Vagina (tissue), 2 donors: ENCODE results near the gene ISG15. TPM values are rescaled to one million over a fixed set of nuclear protein-coding genes. Genes with fewer than 3 reads are reported as not detected.

Experiments used
- DNase-seq, 2 donors: peaks; one replicate each; pipeline ENCODE4 v3.0.0-alpha.2; 2017; ENCODE audit errors: extremely low spot score in 2 of 2
- H3K27ac ChIP-seq: fragments of 200-600 bp; sonication (generic); one replicate; pipeline ENCODE4 v1.5.1; 2019
- H3K27me3 ChIP-seq: fragments of 200-600 bp; sonication (generic); one replicate; pipeline ENCODE4 v1.5.1; 2019
- H3K36me3 ChIP-seq, 2 donors: fragments of 200-600 bp; sonication (generic); one replicate each; pipeline ENCODE4 v1.5.1; 2017 to 2019
- H3K4me1 ChIP-seq: fragments of 200-600 bp; sonication (generic); one replicate; pipeline ENCODE4 v1.5.1; 2019
- H3K4me3 ChIP-seq, 2 donors: fragments of 200-600 bp; sonication (generic); 1 replicate in 1 of 2; 2 replicates in 1 of 2; pipeline ENCODE4 v1.5.1; 2016 to 2019
- H3K9me3 ChIP-seq: fragments of 200-600 bp; sonication (generic); one replicate; pipeline ENCODE4 v1.5.1; 2019
- POLR2A ChIP-seq, 2 donors: fragments of 450-650 bp; IDR thresholded peaks; one replicate each; pipeline ENCODE4 v1.6.1; 2017; ENCODE audit warnings: antibody characterized with exemption in 2 of 2, mild to moderate bottlenecking in 2 of 2, moderate library complexity in 2 of 2
- POLR2AphosphoS5 ChIP-seq, 2 donors: sonication (generic); formaldehyde crosslinking; IDR thresholded peaks; one replicate each; pipeline ENCODE4 v1.9.0; 2017; ENCODE audit warnings: antibody characterized with exemption in 2 of 2, mild to moderate bottlenecking in 2 of 2, low read depth in 1 of 2; ENCODE audit not compliant: insufficient read depth in 1 of 2
- intact Hi-C: fragments of 100-400 bp; cut with DNase I; formaldehyde crosslinking; loops from one replicate; pipeline ENCODE4 v1.15.1; 2023
- total RNA-seq: library from RNA; depleted of rRNA; stranded (reverse); fragments of >200 nt; gene quantifications from one replicate; pipeline ENCODE4 v1.2.3, GENCODE V29; 2016
- TF ChIP-seq, protein P1 (sequence below), 3 experiments: fragments of 450-650 bp in 2 of 3; fragments of 200-600 bp in 1 of 3; sonication (generic) in 1 of 3; IDR thresholded peaks; one replicate each; pipeline ENCODE4 v1.5.1; 2017 to 2019; ENCODE audit warnings: antibody characterized with exemption in 3 of 3, mild to moderate bottlenecking in 2 of 3, moderate library complexity in 2 of 3

Gene ISG15
- total RNA-seq, 1 donor from 2014 or later = 29.0 TPM

GRCh38 chr1:973459-974292 lies 39.6 kb upstream of the ISG15 start:
- H3K4me3 ChIP-seq = no peak overlapping the region
- DNase-seq = no peak
- no peaks in the 10 kb centered on the region for H3K9me3 ChIP-seq
- H3K36me3 ChIP-seq = no peaks in the 10 kb centered on the region
- TF ChIP-seq POLR2AphosphoS5 (IDR thresholded peaks at IDR 0.05; ENCODE audit: insufficient read depth in 1 of 2, low read depth in 1 of 2) (no peak), POLR2A (IDR thresholded peaks at IDR 0.05) (no peak)
- TF ChIP-seq, protein P1, sequence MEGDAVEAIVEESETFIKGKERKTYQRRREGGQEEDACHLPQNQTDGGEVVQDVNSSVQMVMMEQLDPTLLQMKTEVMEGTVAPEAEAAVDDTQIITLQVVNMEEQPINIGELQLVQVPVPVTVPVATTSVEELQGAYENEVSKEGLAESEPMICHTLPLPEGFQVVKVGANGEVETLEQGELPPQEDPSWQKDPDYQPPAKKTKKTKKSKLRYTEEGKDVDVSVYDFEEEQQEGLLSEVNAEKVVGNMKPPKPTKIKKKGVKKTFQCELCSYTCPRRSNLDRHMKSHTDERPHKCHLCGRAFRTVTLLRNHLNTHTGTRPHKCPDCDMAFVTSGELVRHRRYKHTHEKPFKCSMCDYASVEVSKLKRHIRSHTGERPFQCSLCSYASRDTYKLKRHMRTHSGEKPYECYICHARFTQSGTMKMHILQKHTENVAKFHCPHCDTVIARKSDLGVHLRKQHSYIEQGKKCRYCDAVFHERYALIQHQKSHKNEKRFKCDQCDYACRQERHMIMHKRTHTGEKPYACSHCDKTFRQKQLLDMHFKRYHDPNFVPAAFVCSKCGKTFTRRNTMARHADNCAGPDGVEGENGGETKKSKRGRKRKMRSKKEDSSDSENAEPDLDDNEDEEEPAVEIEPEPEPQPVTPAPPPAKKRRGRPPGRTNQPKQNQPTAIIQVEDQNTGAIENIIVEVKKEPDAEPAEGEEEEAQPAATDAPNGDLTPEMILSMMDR (IDR thresholded peaks at IDR 0.05) = no peak
- H3K4me1 ChIP-seq = peaks cover 27% of the 10 kb centered on the region
- intact Hi-C loops = no loop called here
- peaks cover 4% of the 10 kb centered on the region for H3K27me3 ChIP-seq
- H3K27ac ChIP-seq = no peak overlapping the region

DNA sequence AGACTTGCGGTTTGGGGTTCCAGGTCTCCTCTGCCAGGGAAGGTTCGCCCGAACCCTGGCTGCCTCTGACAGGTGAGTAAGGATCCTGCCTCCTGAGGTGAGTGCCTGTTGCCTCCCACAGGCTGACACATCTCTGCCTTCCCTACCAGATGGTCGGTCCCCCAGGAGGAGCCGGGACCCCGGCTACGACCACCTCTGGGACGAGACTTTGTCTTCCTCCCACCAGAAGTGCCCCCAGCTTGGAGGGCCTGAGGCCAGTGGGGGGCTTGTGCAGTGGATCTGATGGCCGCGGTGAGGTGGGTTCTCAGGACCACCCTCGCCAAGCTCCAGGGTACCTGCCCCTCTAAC lies 39.0 kb upstream of the ISG15 start:
- Histone ChIP-seq H3K4me3 (no peak overlapping the region), H3K27me3 (peaks cover 4% of the 10 kb centered on the region), H3K36me3 (no peaks in the 10 kb centered on the region), H3K27ac (no peak overlapping the region), H3K4me1 (peaks cover 27% of the 10 kb centered on the region), H3K9me3 (no peaks in the 10 kb centered on the region)
- DNase-seq = no peak
- intact Hi-C loops = no loop called here
- TF ChIP-seq, protein P1 (IDR thresholded peaks at IDR 0.05) = no peak
- TF ChIP-seq POLR2A (IDR thresholded peaks at IDR 0.05) (no peak), POLR2AphosphoS5 (IDR thresholded peaks at IDR 0.05; ENCODE audit: insufficient read depth in 1 of 2, low read depth in 1 of 2) (no peak)

DNA sequence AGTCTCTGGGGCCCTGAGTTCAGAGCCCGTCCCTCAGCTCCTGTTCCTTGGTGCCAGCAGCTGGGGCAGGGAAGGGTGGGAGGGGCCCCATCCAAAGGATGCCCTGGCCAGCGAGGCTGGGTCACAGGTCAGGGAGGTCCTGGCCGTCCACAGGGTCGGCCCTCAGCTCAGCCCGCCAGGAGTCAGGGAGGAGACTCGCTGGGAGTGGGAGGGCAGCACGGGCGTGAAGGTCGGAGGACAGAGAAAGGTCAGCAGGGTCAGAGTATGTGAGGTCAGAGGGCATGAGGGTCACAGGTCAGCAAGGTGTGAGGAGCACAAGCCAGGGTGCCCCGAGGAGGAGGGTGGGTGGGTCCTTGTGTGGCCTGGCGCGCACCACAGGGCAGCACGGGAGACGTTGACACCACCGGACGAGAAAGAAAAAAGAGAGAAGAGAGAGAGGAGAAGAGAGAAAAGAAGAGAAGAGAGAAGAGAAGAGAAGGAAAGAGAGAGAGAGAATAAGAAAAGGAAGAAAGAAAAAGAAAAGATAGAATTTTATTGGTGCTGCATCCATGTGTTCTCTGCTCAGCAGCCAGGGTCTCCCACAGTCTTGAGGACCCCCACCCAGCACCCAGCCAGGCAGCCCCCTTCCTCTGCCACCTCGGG lies 38.5 kb upstream of the ISG15 start:
- intact Hi-C loops = no loop called here
- Histone ChIP-seq H3K4me1 (peaks cover 27% of the 10 kb centered on the region), H3K9me3 (no peaks in the 10 kb centered on the region), H3K27ac (no peak overlapping the region), H3K27me3 (peaks cover 4% of the 10 kb centered on the region), H3K36me3 (no peaks in the 10 kb centered on the region), H3K4me3 (no peak overlapping the region)
- DNase-seq = no peak
- TF ChIP-seq POLR2A (IDR thresholded peaks at IDR 0.05) (no peak), POLR2AphosphoS5 (IDR thresholded peaks at IDR 0.05; ENCODE audit: insufficient read depth in 1 of 2, low read depth in 1 of 2) (no peak)
- TF ChIP-seq, protein P1 (IDR thresholded peaks at IDR 0.05) = no peak

DNA sequence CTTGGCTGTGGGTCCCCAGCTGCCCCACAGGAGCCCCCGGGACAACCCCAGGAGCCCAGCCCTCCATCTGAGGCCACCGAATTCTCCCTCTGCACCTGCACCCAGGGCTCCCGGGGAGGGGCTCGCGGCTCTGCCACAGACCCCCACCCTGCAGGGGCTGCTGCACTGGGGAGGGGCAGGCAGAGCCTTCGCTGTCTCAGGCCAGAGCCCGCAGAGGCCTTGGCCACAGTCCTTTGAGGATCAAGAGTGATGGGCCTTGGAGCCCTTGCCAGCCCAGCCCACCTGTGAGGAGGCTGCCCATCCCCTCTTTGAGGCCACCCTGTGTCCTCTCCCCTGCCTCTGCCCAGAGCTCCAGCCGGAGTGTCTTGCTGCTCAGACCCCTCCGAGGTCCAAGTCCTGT lies 37.9 kb upstream of the ISG15 start:
- no peak overlapping the region for H3K27ac ChIP-seq
- intact Hi-C loops = no loop called here

More for the DNA sequence above, 37.9 kb upstream of the ISG15 start:
- no peaks in the 10 kb centered on the region for H3K36me3 ChIP-seq
- H3K4me1 ChIP-seq = peaks cover 27% of the 10 kb centered on the region
- TF ChIP-seq POLR2A (IDR thresholded peaks at IDR 0.05) (no peak), POLR2AphosphoS5 (IDR thresholded peaks at IDR 0.05; ENCODE audit: insufficient read depth in 1 of 2, low read depth in 1 of 2) (no peak)
- TF ChIP-seq, protein P1 (IDR thresholded peaks at IDR 0.05) = no peak
- H3K9me3 ChIP-seq = no peaks in the 10 kb centered on the region
- H3K4me3 ChIP-seq = no peak overlapping the region
- peaks cover 4% of the 10 kb centered on the region for H3K27me3 ChIP-seq
- no peak for DNase-seq
